HL-60 (cell line): ENCODE results near the gene CEP68.

Experiments
- DNase-seq, 2 experiments: peaks; one replicate each; pipeline ENCODE4 v3.0.0-alpha.2; 2010 to 2020; ENCODE audit warnings: low read depth in 1 of 2, low spot score in 1 of 2
- H3K27ac ChIP-seq: fragments of 250-450 bp; sonication (Bioruptor Pico); replicated peaks from 2 replicates; pipeline ENCODE4 v1.5.1; 2020; ENCODE audit warnings: mild to moderate bottlenecking, moderate library complexity
- H3K27me3 ChIP-seq: fragments of 250-450 bp; sonication (Bioruptor Pico); 2 replicates; pipeline ENCODE4 v1.5.1; 2021; ENCODE audit warnings: mild to moderate bottlenecking, moderate library complexity; ENCODE audit not compliant: insufficient read depth, poor library complexity, severe bottlenecking
- H3K4me3 ChIP-seq: replicated peaks from 2 replicates; pipeline ENCODE4 v1.5.1; 2011; ENCODE audit warnings: mild to moderate bottlenecking, control low read depth, low read length; ENCODE audit not compliant: insufficient read depth
- GABPA ChIP-seq: IDR thresholded peaks from 2 replicates; pipeline ENCODE4 v1.6.1; 2012; ENCODE audit warnings: low read depth
- POLR2AphosphoS5 ChIP-seq: IDR thresholded peaks from 2 replicates; pipeline ENCODE4 v1.6.1; 2012; ENCODE audit warnings: low read depth
- SPI1 ChIP-seq: IDR thresholded peaks from 2 replicates; pipeline ENCODE4 v1.6.1; 2012; ENCODE audit warnings: low read depth, mild to moderate bottlenecking, borderline replicate concordance
- TF ChIP-seq, protein P1 (sequence below): IDR thresholded peaks from 2 replicates; pipeline ENCODE4 v1.6.1; 2012; ENCODE audit warnings: low read depth; ENCODE audit not compliant: insufficient replicate concordance
- TF ChIP-seq, protein P2 (sequence below): IDR thresholded peaks from one replicate; pipeline ENCODE4 v1.5.1; 2011; ENCODE audit warnings: low read length, control low read depth, inconsistent platforms; ENCODE audit not compliant: insufficient read depth

The CEP68 gene

DNA sequence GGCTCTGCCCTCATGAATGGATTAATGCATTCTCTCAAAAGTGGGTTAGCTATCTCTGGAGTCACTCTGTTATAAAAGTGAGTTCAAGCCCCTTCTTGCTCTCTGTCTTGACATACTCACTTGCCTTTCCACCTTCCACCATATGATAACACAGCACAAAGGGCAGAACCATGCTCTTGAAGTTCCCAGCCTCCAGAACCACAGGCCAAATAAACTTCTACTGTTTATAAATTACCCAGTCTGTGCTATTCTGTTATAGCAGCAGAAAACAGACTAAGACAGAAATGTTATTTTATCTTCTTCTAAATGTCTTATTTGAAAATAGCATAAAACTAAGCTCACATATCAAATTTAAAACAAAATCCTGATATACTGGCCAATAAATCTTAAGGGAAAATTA, 58.7 kb downstream of the CEP68 start:
- DNase-seq, result no peak
- TF ChIP-seq, protein P1, sequence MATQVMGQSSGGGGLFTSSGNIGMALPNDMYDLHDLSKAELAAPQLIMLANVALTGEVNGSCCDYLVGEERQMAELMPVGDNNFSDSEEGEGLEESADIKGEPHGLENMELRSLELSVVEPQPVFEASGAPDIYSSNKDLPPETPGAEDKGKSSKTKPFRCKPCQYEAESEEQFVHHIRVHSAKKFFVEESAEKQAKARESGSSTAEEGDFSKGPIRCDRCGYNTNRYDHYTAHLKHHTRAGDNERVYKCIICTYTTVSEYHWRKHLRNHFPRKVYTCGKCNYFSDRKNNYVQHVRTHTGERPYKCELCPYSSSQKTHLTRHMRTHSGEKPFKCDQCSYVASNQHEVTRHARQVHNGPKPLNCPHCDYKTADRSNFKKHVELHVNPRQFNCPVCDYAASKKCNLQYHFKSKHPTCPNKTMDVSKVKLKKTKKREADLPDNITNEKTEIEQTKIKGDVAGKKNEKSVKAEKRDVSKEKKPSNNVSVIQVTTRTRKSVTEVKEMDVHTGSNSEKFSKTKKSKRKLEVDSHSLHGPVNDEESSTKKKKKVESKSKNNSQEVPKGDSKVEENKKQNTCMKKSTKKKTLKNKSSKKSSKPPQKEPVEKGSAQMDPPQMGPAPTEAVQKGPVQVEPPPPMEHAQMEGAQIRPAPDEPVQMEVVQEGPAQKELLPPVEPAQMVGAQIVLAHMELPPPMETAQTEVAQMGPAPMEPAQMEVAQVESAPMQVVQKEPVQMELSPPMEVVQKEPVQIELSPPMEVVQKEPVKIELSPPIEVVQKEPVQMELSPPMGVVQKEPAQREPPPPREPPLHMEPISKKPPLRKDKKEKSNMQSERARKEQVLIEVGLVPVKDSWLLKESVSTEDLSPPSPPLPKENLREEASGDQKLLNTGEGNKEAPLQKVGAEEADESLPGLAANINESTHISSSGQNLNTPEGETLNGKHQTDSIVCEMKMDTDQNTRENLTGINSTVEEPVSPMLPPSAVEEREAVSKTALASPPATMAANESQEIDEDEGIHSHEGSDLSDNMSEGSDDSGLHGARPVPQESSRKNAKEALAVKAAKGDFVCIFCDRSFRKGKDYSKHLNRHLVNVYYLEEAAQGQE, result no peak
- TF ChIP-seq SPI1 (no peak), GABPA (no peak), POLR2AphosphoS5 (no peak)
- H3K4me3 ChIP-seq, result no peak overlapping the region
- no peak overlapping the region for H3K27ac ChIP-seq
- H3K27me3 ChIP-seq, result no peaks in the 10 kb centered on the region

DNA sequence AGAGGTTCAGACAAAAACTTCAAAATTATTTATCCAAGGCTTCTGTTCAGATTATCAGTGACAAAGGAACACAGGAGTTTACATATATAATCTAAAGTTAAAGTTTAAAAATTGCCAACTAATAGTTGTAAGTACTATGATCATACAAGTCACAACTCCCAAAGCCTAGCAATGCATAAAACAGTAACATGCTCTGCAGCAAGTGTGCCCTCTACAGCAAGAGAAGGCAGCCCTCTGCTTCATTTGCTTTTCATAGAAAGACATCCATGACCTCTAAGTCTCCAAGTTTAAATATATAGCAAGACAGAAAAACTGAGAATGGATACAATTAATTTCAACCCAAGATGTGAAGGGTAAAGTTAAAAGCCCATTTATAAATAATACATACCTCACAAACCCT, 60.4 kb downstream of the CEP68 start:
- TF ChIP-seq, protein P1, result no peak
- TF ChIP-seq POLR2AphosphoS5 (no peak), GABPA (no peak), SPI1 (no peak)
- TF ChIP-seq, protein P2, sequence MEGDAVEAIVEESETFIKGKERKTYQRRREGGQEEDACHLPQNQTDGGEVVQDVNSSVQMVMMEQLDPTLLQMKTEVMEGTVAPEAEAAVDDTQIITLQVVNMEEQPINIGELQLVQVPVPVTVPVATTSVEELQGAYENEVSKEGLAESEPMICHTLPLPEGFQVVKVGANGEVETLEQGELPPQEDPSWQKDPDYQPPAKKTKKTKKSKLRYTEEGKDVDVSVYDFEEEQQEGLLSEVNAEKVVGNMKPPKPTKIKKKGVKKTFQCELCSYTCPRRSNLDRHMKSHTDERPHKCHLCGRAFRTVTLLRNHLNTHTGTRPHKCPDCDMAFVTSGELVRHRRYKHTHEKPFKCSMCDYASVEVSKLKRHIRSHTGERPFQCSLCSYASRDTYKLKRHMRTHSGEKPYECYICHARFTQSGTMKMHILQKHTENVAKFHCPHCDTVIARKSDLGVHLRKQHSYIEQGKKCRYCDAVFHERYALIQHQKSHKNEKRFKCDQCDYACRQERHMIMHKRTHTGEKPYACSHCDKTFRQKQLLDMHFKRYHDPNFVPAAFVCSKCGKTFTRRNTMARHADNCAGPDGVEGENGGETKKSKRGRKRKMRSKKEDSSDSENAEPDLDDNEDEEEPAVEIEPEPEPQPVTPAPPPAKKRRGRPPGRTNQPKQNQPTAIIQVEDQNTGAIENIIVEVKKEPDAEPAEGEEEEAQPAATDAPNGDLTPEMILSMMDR, result no peak
- H3K27ac ChIP-seq, result no peak overlapping the region
- H3K27me3 ChIP-seq, result no peaks in the 10 kb centered on the region
- DNase-seq, result no peak
- no peak overlapping the region for H3K4me3 ChIP-seq

DNA sequence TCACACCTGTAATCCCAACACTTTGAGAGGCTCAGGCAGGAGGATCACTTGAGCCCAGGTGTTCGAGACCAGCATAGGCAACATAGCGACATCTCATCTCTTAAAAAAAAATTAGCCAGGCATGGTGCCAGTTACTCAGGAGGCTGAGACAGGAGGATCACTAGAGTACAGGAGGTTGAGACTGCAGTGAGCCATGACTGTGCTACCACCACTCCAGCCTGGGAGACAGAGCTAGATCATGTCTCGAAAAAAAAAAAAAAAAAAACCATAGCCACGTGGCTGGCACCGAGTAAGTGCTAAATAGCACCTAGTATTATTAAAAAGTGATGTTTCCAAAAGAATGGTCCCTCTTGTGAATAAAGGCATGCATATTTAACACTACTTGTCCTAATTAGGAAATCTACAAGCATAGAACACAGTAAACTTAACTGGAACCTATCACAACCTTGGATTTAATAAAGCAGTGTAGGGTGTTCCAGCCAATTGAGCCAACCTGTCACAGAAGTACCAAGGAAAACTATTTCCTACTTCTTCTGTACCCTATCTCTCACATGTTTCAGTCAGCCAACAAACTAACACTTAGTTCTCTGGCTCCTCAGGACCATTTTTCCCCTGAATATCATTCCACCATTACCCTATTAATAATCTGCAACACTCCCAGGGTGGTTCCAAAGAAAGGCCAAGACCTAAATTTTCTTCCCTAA, 64.9 kb downstream of the CEP68 start:
- DNase-seq, result no peak
- H3K4me3 ChIP-seq, result no peak overlapping the region
- no peak overlapping the region for H3K27ac ChIP-seq
- no peaks in the 10 kb centered on the region for H3K27me3 ChIP-seq
- TF ChIP-seq POLR2AphosphoS5 (no peak), SPI1 (no peak), GABPA (no peak)
- TF ChIP-seq, protein P2, result no peak
- TF ChIP-seq, protein P1, result no peak
